Panc1 (cell line): ENCODE data around the gene CCDC6. TPM values are rescaled to one million over a fixed set of nuclear protein-coding genes. Genes with fewer than 3 reads are reported as not detected.

ENCODE experiments used
- ATAC-seq: fragments of 200-7000 bp; cut with Tn5 transposase; 2 replicates; pipeline ENCODE4 v1.9.1; 2020; ENCODE audit warnings: mild to moderate bottlenecking, moderate library complexity
- BruUV-seq: library from RNA; stranded (reverse); fragments of 400-500 nt; replicated peaks from 2 replicates; lab custom pipeline; 2021; lab: Mats Ljungman, UMichigan
- CTCF ChIA-PET: fragments of 300-600 bp; sonication (Branson Sonifier 250); formaldehyde crosslinking; loops from one replicate; lab custom pipeline; 2022; ENCODE audit warnings: antibody characterized with exemption; lab: Charles Lee
- POLR2A ChIA-PET: fragments of 300-600 bp; sonication (Branson Sonifier 250); formaldehyde crosslinking; loops from one replicate; lab custom pipeline; 2022; ENCODE audit warnings: antibody characterized with exemption; lab: Charles Lee
- DNase-seq: peaks from one replicate; pipeline ENCODE4 v3.0.0-alpha.2; 2010; ENCODE audit warnings: low read depth, low spot score
- H3K27ac ChIP-seq: 2 replicates; pipeline ENCODE4 v1.5.1; 2011; ENCODE audit warnings: mild to moderate bottlenecking, low read length, inconsistent platforms
- H3K27me3 ChIP-seq: fragments of 200-500 bp; sonication (Bioruptor generic); 2 replicates; pipeline ENCODE4 v1.6.0; 2014; ENCODE audit warnings: low read length, inconsistent platforms; ENCODE audit not compliant: control insufficient read depth, insufficient read depth
- H3K36me3 ChIP-seq: fragments of 200-500 bp; sonication (Bioruptor generic); 2 replicates; pipeline ENCODE4 v1.5.1; 2014; ENCODE audit warnings: inconsistent platforms, mild to moderate bottlenecking, low read length, moderate library complexity; ENCODE audit not compliant: control insufficient read depth, insufficient read depth
- H3K4me1 ChIP-seq: 2 replicates; pipeline ENCODE4 v1.5.1; 2011; ENCODE audit warnings: inconsistent platforms, mild to moderate bottlenecking, low read length, moderate library complexity; ENCODE audit not compliant: control insufficient read depth, insufficient read depth
- H3K4me3 ChIP-seq, 2 experiments: 2 replicates each; pipeline ENCODE4 v1.5.1; 2011 to 2012; ENCODE audit warnings: low read depth in 2 of 2, low read length in 2 of 2, mild to moderate bottlenecking in 2 of 2, inconsistent platforms in 1 of 2, moderate library complexity in 1 of 2
- H3K9me3 ChIP-seq: fragments of 200-500 bp; sonication (Bioruptor generic); 2 replicates; pipeline ENCODE4 v1.5.1; 2014; ENCODE audit warnings: low read depth, mild to moderate bottlenecking, inconsistent platforms, low read length, moderate library complexity; ENCODE audit not compliant: control insufficient read depth, insufficient read depth
- CTCF ChIP-seq: fragments of 450-650 bp; IDR thresholded peaks from 2 replicates; pipeline ENCODE4 v1.5.1; 2017; ENCODE audit warnings: mild to moderate bottlenecking
- POLR2AphosphoS5 ChIP-seq: IDR thresholded peaks from 2 replicates; pipeline ENCODE4 v1.6.1; 2012; ENCODE audit warnings: mild to moderate bottlenecking, low read depth, low read length, moderate library complexity
- SIN3A ChIP-seq: IDR thresholded peaks from 2 replicates; pipeline ENCODE4 v1.6.1; 2012; ENCODE audit warnings: low read depth, mild to moderate bottlenecking, low read length, moderate library complexity, borderline replicate concordance; ENCODE audit not compliant: insufficient read depth
- TCF7L2 ChIP-seq: IDR thresholded peaks from 2 replicates; pipeline ENCODE4 v1.6.1; 2011; ENCODE audit warnings: mild to moderate bottlenecking, low read depth, low read length, inconsistent platforms
- in situ Hi-C: cut with HindIII; loops from 2 replicates; pipeline ENCODE4 v1.10.0; 2016; ENCODE audit warnings: low sequenced_read_pairs, low pct_unique_long_range_greater_than_20kb
- intact Hi-C: fragments of 100-400 bp; cut with micrococcal nuclease; formaldehyde crosslinking; loops from one replicate; pipeline ENCODE4 v1.10.0; 2022; ENCODE audit not compliant: unreplicated experiment
- total RNA-seq: library from RNA; stranded (reverse); gene quantifications from one replicate; pipeline ENCODE4 v1.2.1, GENCODE V29; 2021; ENCODE audit not compliant: unreplicated experiment
- TF ChIP-seq, protein P1 (sequence below), 2 experiments: IDR thresholded peaks; 2 replicates each; pipeline ENCODE4 v1.6.1; 2011 to 2012; ENCODE audit warnings: low read depth in 2 of 2, control low read depth in 1 of 2, low read length in 1 of 2, mild to moderate bottlenecking in 1 of 2, moderate library complexity in 1 of 2; ENCODE audit not compliant: insufficient read depth in 1 of 2

The CCDC6 gene
- total RNA-seq, 1 experiment from 2014 or later, result 48.7 TPM

GRCh38 chr10:59903871-59904270 lies 2.5 kb downstream of the CCDC6 start:
- BruUV-seq, result TSS peak; percentile 74
- CTCF ChIA-PET, result no interaction called here
- Histone ChIP-seq H3K9me3 (no peaks in the 10 kb centered on the region), H3K27ac (0 out of 2 replicates have a peak overlapping the region, but pooled peaks have one; percentile 25), H3K36me3 (peaks cover 2% of the 10 kb centered on the region; the same call in 1 of the 2 replicates), H3K27me3 (no peaks in the 10 kb centered on the region), H3K4me1 (peaks cover 32% of the 10 kb centered on the region), H3K4me3 (peak overlapping the region in 1 of 2 experiments; percentile 91; a peak in 1 of 4 replicates)
- intact Hi-C loops, result no loop called here
- ATAC-seq (no peak), DNase-seq (no peak)
- TF ChIP-seq, protein P1, sequence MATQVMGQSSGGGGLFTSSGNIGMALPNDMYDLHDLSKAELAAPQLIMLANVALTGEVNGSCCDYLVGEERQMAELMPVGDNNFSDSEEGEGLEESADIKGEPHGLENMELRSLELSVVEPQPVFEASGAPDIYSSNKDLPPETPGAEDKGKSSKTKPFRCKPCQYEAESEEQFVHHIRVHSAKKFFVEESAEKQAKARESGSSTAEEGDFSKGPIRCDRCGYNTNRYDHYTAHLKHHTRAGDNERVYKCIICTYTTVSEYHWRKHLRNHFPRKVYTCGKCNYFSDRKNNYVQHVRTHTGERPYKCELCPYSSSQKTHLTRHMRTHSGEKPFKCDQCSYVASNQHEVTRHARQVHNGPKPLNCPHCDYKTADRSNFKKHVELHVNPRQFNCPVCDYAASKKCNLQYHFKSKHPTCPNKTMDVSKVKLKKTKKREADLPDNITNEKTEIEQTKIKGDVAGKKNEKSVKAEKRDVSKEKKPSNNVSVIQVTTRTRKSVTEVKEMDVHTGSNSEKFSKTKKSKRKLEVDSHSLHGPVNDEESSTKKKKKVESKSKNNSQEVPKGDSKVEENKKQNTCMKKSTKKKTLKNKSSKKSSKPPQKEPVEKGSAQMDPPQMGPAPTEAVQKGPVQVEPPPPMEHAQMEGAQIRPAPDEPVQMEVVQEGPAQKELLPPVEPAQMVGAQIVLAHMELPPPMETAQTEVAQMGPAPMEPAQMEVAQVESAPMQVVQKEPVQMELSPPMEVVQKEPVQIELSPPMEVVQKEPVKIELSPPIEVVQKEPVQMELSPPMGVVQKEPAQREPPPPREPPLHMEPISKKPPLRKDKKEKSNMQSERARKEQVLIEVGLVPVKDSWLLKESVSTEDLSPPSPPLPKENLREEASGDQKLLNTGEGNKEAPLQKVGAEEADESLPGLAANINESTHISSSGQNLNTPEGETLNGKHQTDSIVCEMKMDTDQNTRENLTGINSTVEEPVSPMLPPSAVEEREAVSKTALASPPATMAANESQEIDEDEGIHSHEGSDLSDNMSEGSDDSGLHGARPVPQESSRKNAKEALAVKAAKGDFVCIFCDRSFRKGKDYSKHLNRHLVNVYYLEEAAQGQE (IDR thresholded peaks at IDR 0.05; ENCODE audit: insufficient read depth in 1 of 2, low read depth in 2 of 2, low read length in 1 of 2), result no peak
- TF ChIP-seq SIN3A (no peak), CTCF (no peak), TCF7L2 (no peak), POLR2AphosphoS5 (no peak)
- POLR2A ChIA-PET, result no interaction called here
- in situ Hi-C loops, result no loop called here

- in situ Hi-C loops (no loop called here), intact Hi-C loops (no loop called here)
- CTCF ChIA-PET, result no interaction called here
Measured at GRCh38 chr10:59902016-59902415, 4.3 kb downstream of the CCDC6 start.

More at GRCh38 chr10:59902016-59902415, 4.3 kb downstream of the CCDC6 start:
- H3K4me3 ChIP-seq, result no peak overlapping the region
- H3K27ac ChIP-seq, result no peak overlapping the region
- no peaks in the 10 kb centered on the region for H3K9me3 ChIP-seq
- peaks cover 2% of the 10 kb centered on the region; the same call in 1 of the 2 replicates for H3K36me3 ChIP-seq
- POLR2A ChIA-PET, result no interaction called here
- BruUV-seq, result no TSS peak
- ATAC-seq, result no peak
- H3K27me3 ChIP-seq, result no peaks in the 10 kb centered on the region
- no peak for DNase-seq
- TF ChIP-seq, protein P1 (IDR thresholded peaks at IDR 0.05; ENCODE audit: insufficient read depth in 1 of 2, low read depth in 2 of 2, low read length in 1 of 2), result no peak
- TF ChIP-seq SIN3A (no peak), POLR2AphosphoS5 (no peak), CTCF (no peak), TCF7L2 (no peak)
- peaks cover 16% of the 10 kb centered on the region for H3K4me1 ChIP-seq
